ENCODE results near the gene TSC22D2.

- TF ChIP-seq, protein P1, sequence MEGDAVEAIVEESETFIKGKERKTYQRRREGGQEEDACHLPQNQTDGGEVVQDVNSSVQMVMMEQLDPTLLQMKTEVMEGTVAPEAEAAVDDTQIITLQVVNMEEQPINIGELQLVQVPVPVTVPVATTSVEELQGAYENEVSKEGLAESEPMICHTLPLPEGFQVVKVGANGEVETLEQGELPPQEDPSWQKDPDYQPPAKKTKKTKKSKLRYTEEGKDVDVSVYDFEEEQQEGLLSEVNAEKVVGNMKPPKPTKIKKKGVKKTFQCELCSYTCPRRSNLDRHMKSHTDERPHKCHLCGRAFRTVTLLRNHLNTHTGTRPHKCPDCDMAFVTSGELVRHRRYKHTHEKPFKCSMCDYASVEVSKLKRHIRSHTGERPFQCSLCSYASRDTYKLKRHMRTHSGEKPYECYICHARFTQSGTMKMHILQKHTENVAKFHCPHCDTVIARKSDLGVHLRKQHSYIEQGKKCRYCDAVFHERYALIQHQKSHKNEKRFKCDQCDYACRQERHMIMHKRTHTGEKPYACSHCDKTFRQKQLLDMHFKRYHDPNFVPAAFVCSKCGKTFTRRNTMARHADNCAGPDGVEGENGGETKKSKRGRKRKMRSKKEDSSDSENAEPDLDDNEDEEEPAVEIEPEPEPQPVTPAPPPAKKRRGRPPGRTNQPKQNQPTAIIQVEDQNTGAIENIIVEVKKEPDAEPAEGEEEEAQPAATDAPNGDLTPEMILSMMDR (IDR thresholded peaks at IDR 0.05; ENCODE audit: low read depth, low read length, poor library complexity, severe bottlenecking): no peak
- no peak for TF ChIP-seq EZH2phosphoT487 (IDR thresholded peaks at IDR 0.05; ENCODE audit: borderline replicate concordance, low read length)
Measured at GRCh38 chr3:150388498-150389418, 19.3 kb upstream of the TSC22D2 start.

Measured in DOHH2 (cell line).